CD4-positive, alpha-beta T cell treated with Interleukin-17A for 1 hour (primary cell): ENCODE data around the gene PCDHGA3.
"Not testable (repeated sequence)": the region's sequence is repeated elsewhere in the genome, so short reads cannot be mapped to it uniquely, and the experiment has no call there.

Experiments used
- DNase-seq: peaks from one replicate; pipeline ENCODE4 v3.0.0-alpha.2; 2020

PCDHGA3 gene

GRCh38 chr5:141349917-141350619 lies 6.4 kb downstream of the PCDHGA3 start, which contains the start of gene PCDHGB1:
Gene PCDHGB1 (plus strand): TSS chr5:141350099. CDS start chr5:141350261, 162 bp downstream.
- DNase-seq, result peak; percentile 48

GRCh38 chr5:141351591-141351990 lies 8.0 kb downstream of the PCDHGA3 start:
- no peak for DNase-seq

- peak; percentile 15 for DNase-seq
Measured at GRCh38 chr5:141354900-141355469, 11.4 kb downstream of the PCDHGA3 start, which contains the start of gene PCDHGA4. Gene PCDHGA4 (plus strand): TSS chr5:141355021. CDS start chr5:141355108, 87 bp downstream.

- DNase-seq, result no peak
Measured at GRCh38 chr5:141355641-141356040, 12.0 kb downstream of the PCDHGA3 start.

GRCh38 chr5:141356133-141356532 lies 12.5 kb downstream of the PCDHGA3 start:
- DNase-seq, result no peak

- DNase-seq, result no peak
Measured at GRCh38 chr5:141356950-141357349, 13.3 kb downstream of the PCDHGA3 start.

GRCh38 chr5:141359790-141360426 lies 16.3 kb downstream of the PCDHGA3 start, which contains the start of gene PCDHGB2:
Gene PCDHGB2 (plus strand): TSS chr5:141359994. CDS start chr5:141360136, 142 bp downstream.
- DNase-seq, result peak; percentile 46

- DNase-seq, result no peak
Measured at GRCh38 chr5:141360685-141361084, 17.1 kb downstream of the PCDHGA3 start.

GRCh38 chr5:141362719-141363118 lies 19.1 kb downstream of the PCDHGA3 start:
- DNase-seq, result no peak

- no peak for DNase-seq
Measured at GRCh38 chr5:141363952-141364660, 20.5 kb downstream of the PCDHGA3 start, which contains the start of gene PCDHGA5. Gene PCDHGA5 (plus strand): TSS chr5:141364162. CDS start chr5:141364331, 169 bp downstream.

GRCh38 chr5:141366016-141366896 lies 22.6 kb downstream of the PCDHGA3 start:
- DNase-seq, result no peak

GRCh38 chr5:141369994-141370848 lies 26.6 kb downstream of the PCDHGA3 start, which contains the start of gene PCDHGB3:
Gene PCDHGB3 (plus strand): TSS chr5:141370242. CDS start chr5:141370395, 153 bp downstream.
- peak; percentile 52 for DNase-seq

- DNase-seq, result no peak
Measured at GRCh38 chr5:141371572-141372475, 28.2 kb downstream of the PCDHGA3 start.

- peak; percentile 13 for DNase-seq
Measured at GRCh38 chr5:141373673-141374317, 30.2 kb downstream of the PCDHGA3 start, which contains the start of gene PCDHGA6. Gene PCDHGA6 (plus strand): TSS chr5:141373891. CDS start chr5:141374084, 193 bp downstream.

GRCh38 chr5:141374627-141375026 lies 31.0 kb downstream of the PCDHGA3 start:
- no peak for DNase-seq

GRCh38 chr5:141375444-141376155 lies 32.0 kb downstream of the PCDHGA3 start:
- not testable (repeated sequence) for DNase-seq

- DNase-seq, result peak; percentile 10
Measured at GRCh38 chr5:141382469-141383294, 39.1 kb downstream of the PCDHGA3 start, which contains the start of gene PCDHGA7. Gene PCDHGA7 (plus strand): TSS chr5:141382742. CDS start chr5:141382900, 158 bp downstream.
